IPS DF 6.9 (cell line): Measurements from ENCODE around the gene COL23A1.

Source experiments
- DNase-seq: peaks from one replicate; pipeline ENCODE4 v3.0.0-alpha.2; 2013; ENCODE audit warnings: low read depth, low spot score
- H3K27ac ChIP-seq: one replicate; pipeline ENCODE4 v1.5.1; 2013; ENCODE audit warnings: low read length, control low read depth
- H3K27me3 ChIP-seq: 2 replicates; pipeline ENCODE4 v1.6.1; 2013; ENCODE audit warnings: mild to moderate bottlenecking, low read length; ENCODE audit not compliant: control insufficient read depth, insufficient read depth
- H3K36me3 ChIP-seq: 2 replicates; pipeline ENCODE4 v1.6.1; 2013; ENCODE audit warnings: low read length; ENCODE audit not compliant: control insufficient read depth, insufficient read depth
- H3K4me1 ChIP-seq: 2 replicates; pipeline ENCODE4 v1.6.1; 2013; ENCODE audit warnings: low read length; ENCODE audit not compliant: control insufficient read depth, insufficient read depth
- H3K4me3 ChIP-seq: 2 replicates; pipeline ENCODE4 v1.5.1; 2013; ENCODE audit warnings: mild to moderate bottlenecking, low read length
- H3K9me3 ChIP-seq: 2 replicates; pipeline ENCODE4 v1.6.1; 2013; ENCODE audit warnings: low read length, inconsistent platforms; ENCODE audit not compliant: control insufficient read depth, insufficient read depth
- WGBS: extraction: QIAGEN DNeasy Blood & Tissue Kit; methylation state at CpG from one replicate; pipeline ENCODE4 v1.1.7; 2013; ENCODE audit warnings: mixed read lengths, missing lambda C conversion rate; ENCODE audit not compliant: insufficient read length, insufficient coverage; 5-methylcytosine and 5-hydroxymethylcytosine counted together

Gene COL23A1

DNA sequence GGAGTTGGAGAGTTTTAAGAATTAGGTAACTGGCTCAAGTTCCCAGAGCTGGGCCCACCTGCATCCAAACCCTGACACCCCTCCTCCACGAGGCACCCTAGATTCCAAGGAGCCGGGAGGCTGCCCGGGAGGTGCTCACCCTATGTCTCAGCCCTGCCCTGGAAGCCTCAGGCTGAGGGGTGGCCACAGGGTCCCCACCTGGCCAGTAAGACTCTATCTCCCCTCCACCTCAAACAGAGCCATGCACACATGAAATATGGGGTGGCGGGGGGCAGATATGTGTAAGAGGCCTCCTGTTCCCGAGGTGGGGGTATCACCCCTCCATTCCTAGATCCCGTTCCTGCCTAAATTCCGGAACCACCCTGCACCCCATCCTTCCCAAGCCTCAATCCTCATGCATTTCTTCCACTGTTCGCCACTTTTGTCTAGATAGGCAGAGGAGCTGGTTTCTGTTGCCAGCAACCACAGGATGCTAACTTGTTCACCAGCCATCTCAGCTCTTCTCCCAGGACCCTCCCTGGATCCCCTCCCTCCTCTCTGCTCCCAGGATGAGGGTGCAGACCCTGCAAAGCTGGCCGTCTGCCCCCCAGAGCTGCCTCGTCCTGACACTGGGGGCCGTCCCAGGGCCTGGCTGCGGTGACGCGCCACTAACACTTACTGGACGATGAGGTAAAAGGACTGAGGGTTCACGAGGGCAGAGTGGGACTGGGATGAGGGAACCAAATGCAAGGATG is 44.1 kb downstream of the COL23A1 start:
- Histone ChIP-seq H3K9me3 (no peaks in the 10 kb centered on the region), H3K4me3 (no peak overlapping the region), H3K27me3 (no peaks in the 10 kb centered on the region), H3K36me3 (no peaks in the 10 kb centered on the region), H3K27ac (no peak overlapping the region), H3K4me1 (peaks cover 2% of the 10 kb centered on the region; the same call in 1 of the 2 replicates)
- WGBS, result no CpG with 5 or more reads among the region's 16 CpGs
- no peak for DNase-seq

DNA sequence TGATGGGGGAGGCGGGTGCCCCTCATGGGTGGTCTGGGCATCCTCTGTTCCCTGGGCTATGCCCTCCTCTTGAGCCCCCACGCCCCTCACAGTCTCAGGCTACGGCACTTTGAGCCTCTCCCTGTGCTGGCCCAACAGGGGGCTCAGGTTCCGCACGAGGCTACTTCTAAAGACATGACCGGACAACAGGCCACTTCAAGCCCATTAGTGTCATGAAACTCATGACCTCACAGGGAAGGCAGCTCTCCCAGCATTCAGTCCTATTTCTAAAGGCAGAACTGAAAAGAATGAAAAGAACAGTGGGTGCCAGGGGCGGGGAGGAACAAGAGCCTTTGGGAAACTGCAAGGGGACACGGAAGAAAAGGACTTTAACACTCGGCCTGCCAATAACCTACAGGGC is 45.0 kb downstream of the COL23A1 start:
- no CpG with 5 or more reads among the region's 9 CpGs for WGBS
- Histone ChIP-seq H3K9me3 (no peaks in the 10 kb centered on the region), H3K36me3 (no peaks in the 10 kb centered on the region), H3K27me3 (no peaks in the 10 kb centered on the region), H3K4me3 (no peak overlapping the region), H3K4me1 (peaks cover 2% of the 10 kb centered on the region; the same call in 1 of the 2 replicates), H3K27ac (no peak overlapping the region)
- no peak for DNase-seq

DNA sequence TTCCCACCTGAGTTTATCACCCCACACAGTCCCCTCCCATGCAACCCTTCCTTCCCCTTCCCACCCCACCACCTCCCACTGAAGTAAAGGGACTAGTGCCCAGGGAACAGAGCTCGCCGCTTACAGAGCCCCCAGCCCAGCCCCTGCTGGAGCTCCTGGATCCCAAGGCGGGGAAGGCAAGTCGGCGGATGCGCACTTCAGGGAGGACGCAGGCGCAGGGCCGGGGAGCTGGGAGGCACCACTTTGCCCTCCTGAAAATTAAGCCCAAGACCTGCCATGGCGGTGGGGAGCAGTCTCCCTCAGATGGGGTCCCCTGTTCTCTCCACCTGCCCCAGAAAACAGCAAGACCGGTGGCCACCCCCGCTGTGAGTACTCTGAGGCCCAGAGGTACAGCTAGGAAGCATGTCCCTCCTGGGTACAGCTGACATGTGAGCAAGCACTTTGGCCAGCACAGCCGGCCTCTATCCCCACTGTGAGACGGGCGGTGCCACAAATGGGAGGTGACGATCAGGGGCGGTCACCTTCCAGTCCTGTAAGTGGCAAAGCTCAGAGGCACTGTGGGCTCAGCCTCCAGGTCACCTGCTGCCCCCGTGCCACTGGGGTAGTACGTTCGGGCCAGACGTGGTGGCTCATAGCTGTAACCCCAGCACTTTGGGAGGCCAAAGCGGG is 45.9 kb downstream of the COL23A1 start:
- H3K4me3 ChIP-seq, result no peak overlapping the region

DNA sequence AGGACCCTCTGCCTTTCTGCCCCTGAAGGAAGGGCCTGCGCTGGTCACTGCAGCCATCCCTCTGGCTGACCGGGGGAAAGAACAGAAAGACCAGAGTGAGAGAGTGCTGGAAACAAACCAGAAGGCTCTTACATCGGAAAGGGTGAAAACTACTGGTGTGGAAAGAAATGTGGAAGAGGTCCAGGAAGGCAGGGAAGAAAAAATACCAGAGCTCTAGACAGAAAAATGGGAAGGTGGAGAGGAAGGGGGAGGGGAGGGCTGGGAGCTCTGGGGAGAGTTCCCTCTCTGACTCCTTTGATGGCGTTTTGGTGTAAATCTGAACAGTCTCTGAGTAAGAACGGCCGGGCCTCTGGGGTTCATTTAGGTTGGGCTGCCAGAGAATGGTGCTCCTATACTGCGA is 47.7 kb downstream of the COL23A1 start:
- peaks cover 2% of the 10 kb centered on the region; the same call in 1 of the 2 replicates for H3K4me1 ChIP-seq
- no peaks in the 10 kb centered on the region for H3K9me3 ChIP-seq
- DNase-seq, result no peak
- no peaks in the 10 kb centered on the region for H3K36me3 ChIP-seq
- no peak overlapping the region for H3K27ac ChIP-seq
- H3K4me3 ChIP-seq, result no peak overlapping the region
- no peaks in the 10 kb centered on the region for H3K27me3 ChIP-seq
- WGBS, result no CpG with 5 or more reads among the region's 7 CpGs

More for the DNA sequence above, 45.9 kb downstream of the COL23A1 start:
- Histone ChIP-seq H3K9me3 (no peaks in the 10 kb centered on the region), H3K27me3 (no peaks in the 10 kb centered on the region), H3K4me1 (peaks cover 2% of the 10 kb centered on the region; the same call in 1 of the 2 replicates), H3K36me3 (no peaks in the 10 kb centered on the region), H3K27ac (no peak overlapping the region)
- no CpG with 5 or more reads among the region's 22 CpGs for WGBS
- DNase-seq, result no peak

DNA sequence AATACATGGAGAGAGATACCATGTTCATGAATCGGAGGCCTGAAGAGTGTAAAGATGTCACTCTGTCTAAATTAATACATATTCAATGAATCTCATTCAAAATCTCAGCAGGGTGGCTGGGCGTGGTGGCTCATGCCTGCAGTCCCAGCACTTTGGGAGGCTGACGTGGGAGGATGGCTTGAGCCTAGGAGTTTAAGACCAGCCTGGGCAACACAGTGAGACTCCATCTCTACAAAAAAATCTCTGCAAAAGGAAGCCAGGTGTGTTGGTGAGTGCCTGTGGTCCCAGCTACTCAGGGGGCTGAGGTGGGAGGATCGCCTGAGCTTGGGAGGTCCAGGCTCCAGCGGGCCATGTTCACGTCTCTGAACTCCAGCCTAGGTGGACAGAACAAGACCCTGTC is 49.7 kb downstream of the COL23A1 start:
- H3K4me1 ChIP-seq, result no peaks in the 10 kb centered on the region; the same call in 1 of the 2 replicates
- no peaks in the 10 kb centered on the region for H3K9me3 ChIP-seq
- WGBS, result no CpG with 5 or more reads among the region's 6 CpGs
- DNase-seq, result no peak
- no peak overlapping the region for H3K27ac ChIP-seq
- no peaks in the 10 kb centered on the region for H3K27me3 ChIP-seq
- no peak overlapping the region for H3K4me3 ChIP-seq
- no peaks in the 10 kb centered on the region for H3K36me3 ChIP-seq

DNA sequence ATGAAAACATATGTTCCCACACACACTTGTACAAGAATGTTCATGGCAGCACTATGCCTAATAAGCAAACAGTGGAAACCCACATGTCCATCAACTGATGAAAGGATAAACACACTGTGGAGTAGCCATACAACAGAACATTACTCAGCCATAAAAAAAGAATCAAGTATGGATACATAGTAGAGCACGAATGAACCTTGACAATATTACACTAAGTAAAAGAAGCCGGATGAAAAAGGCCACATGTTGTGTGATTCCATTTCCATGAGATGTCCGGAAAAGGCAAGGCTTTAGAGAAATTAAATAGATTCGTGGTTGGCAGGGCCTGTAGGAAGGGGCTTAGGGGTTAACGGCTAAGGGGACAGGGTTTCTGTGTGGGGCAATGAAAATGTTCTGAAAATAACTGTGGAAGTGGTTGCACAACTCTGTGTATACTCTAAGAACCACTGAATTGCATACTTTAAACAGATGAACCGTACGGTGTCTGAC is 51.4 kb downstream of the COL23A1 start:
- Histone ChIP-seq H3K4me1 (no peaks in the 10 kb centered on the region), H3K27ac (no peak overlapping the region), H3K36me3 (no peaks in the 10 kb centered on the region), H3K4me3 (no peak overlapping the region), H3K27me3 (no peaks in the 10 kb centered on the region), H3K9me3 (no peaks in the 10 kb centered on the region)
- no CpG with 5 or more reads among the region's 7 CpGs for WGBS
- DNase-seq, result no peak

DNA sequence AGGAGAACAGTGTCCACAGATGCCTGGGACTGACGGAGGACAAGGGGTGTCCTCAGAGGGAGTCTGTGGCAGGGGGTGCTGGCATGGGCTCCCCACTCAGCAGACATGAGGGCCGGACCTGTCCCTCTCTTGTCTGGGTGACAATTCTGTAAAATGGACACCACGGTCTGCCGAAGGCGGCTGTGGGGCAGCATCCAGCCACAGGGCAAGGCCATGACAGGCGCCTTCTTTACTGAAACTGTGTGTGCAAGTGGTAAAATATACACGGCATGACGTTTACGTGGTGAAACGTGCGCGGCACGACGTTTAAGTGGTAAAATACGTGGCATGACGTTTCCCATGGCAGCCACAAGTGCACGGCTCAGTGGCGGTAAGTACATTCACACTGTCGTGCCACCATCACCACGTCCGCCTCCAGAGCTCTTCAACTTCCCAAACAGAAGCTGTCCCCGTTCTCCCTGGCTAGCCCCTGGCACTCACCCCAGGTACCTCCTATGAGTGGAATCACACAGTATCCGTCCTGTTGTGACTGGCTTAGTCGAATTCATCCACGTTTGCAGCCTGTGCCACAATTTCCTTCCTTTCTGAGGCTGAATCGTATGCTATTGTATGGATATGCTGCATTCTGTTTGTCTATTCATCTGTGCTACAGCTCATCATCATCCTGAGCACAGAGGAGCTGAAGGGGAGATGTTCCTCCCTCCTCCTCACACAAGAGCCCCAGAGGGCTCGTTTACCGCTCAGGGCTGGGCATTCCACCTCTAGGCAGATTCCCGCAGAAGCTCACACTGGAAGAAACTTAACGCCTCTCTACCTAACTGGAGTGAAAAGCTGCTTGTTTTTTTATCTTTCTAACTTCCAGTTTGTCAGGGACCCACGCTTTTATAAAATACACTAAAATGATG is 52.5 kb downstream of the COL23A1 start:
- no peak for DNase-seq
- Histone ChIP-seq H3K9me3 (no peaks in the 10 kb centered on the region), H3K27ac (no peak overlapping the region), H3K27me3 (no peaks in the 10 kb centered on the region), H3K4me3 (no peak overlapping the region), H3K36me3 (no peaks in the 10 kb centered on the region), H3K4me1 (no peaks in the 10 kb centered on the region)
- WGBS, result no CpG with 5 or more reads among the region's 31 CpGs

DNA sequence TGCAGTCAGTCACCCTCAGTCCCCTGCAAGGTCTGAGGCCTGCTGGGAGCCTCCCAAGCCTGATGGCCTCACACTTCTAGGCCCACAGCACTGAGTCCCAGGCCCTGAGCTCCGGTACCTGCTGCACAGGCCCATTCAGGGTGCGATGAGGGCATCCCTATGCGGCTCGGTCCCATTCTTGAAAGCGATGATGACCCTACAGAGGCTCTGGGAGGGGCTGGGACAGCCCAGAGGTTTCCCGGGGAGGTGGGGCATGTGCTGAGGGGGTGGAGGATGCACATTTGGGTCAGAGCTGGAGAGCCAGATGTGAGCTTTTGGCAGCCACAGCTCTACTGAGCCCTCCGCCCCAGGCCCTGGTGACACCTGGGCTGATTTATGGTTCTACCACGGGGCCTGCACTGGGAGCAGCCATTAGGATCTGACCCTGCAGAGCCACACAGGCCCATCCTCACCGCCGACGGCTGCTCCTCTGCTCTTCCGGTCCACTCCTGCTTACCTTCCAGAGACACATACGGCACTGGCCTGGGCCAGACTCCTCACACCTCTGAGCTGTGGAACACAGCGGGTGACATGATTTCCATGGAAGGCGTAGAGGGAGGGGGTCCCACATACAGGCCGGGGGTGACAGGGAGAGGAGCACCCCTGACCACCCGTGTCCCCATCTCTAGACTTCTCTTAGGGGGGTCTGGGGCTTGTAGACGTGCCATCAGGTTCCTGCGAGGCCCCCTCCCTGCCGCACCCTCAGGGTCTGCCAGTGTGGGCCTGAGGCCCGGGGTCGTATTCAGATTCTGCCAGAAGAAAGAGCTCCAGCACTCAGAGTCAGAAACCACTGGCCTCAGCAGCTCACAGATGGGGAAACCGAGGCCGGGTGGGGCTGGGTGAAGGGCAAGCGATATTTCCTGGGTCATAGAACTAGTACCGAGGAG is 53.4 kb downstream of the COL23A1 start:
- Histone ChIP-seq H3K4me1 (no peaks in the 10 kb centered on the region), H3K27me3 (no peaks in the 10 kb centered on the region), H3K4me3 (no peak overlapping the region), H3K27ac (no peak overlapping the region), H3K9me3 (no peaks in the 10 kb centered on the region), H3K36me3 (no peaks in the 10 kb centered on the region)
- no CpG with 5 or more reads among the region's 26 CpGs for WGBS
- no peak for DNase-seq

DNA sequence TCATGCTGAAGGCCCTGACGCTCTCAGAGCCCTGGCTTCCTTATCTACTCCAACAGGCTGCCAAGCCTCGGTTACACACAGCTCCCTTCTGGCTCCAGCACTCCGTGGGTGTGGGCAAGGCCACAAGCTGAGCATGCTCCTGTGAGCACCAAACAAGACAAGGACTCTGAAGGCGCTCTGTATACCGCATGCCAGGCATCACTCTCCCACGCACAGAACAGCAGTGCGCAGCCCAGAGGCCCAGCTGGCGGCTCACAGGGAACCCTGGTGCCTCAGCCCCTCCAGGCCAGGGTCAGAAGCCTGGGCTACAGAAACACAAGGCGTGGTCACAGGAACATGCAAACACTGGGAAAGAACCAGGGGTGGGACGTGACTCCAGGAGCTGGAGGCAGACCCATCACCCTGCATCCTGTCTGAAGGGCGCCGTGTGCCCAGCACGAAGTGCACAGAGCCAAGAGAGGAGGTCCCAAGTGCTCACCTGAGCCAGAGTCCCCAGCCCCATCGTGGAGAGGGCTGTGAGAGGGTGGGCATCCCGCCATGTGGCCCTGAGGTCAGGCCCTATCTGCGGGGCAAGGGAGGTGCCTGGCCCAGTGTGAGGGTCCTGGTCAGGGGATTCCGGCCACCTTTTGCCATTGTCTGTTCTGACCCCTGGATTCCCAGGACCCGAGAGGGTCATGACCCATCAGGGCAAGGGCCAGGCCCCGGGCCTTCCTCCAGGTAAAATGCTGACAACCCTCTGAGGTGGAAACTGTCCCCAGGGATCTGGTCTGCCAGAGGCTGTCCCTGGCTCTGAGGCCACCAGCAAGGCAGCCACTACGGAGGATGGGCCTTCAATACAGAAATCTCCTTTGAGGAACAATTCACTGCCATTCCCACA is 54.7 kb downstream of the COL23A1 start:
- H3K9me3 ChIP-seq, result no peaks in the 10 kb centered on the region
- H3K4me3 ChIP-seq, result no peak overlapping the region
- H3K27ac ChIP-seq, result no peak overlapping the region
- no peaks in the 10 kb centered on the region for H3K36me3 ChIP-seq
- no peaks in the 10 kb centered on the region for H3K4me1 ChIP-seq
- DNase-seq, result no peak
- no peaks in the 10 kb centered on the region for H3K27me3 ChIP-seq
- no CpG with 5 or more reads among the region's 20 CpGs for WGBS
